Thyroid gland (tissue), 4 donors: Measurements from ENCODE around the gene FHOD3.

ENCODE experiments used
- CTCF ChIP-seq, 6 experiments: fragments of 200-600 bp in 3 of 6; fragments of 450-650 bp in 3 of 6; sonication (generic) in 3 of 6; IDR thresholded peaks; one replicate each; pipeline ENCODE4 v1.5.1; 2016 to 2019; ENCODE audit warnings: antibody characterized with exemption in 6 of 6, mild to moderate bottlenecking in 2 of 6, inconsistent platforms in 1 of 6, moderate library complexity in 1 of 6
- POLR2A ChIP-seq, 2 donors: fragments of 450-650 bp; IDR thresholded peaks; one replicate each; pipeline ENCODE4 v1.6.1; 2017; ENCODE audit warnings: antibody characterized with exemption in 2 of 2, mild to moderate bottlenecking in 2 of 2, moderate library complexity in 1 of 2

GRCh38 chr18:36402765-36403396 lies 105.4 kb downstream of the FHOD3 start:
- TF ChIP-seq CTCF (IDR thresholded peaks at IDR 0.05) (no peak), POLR2A (IDR thresholded peaks at IDR 0.05) (no peak)
